ENCODE measurements around the gene CDH13.

Gene CDH13

DNA sequence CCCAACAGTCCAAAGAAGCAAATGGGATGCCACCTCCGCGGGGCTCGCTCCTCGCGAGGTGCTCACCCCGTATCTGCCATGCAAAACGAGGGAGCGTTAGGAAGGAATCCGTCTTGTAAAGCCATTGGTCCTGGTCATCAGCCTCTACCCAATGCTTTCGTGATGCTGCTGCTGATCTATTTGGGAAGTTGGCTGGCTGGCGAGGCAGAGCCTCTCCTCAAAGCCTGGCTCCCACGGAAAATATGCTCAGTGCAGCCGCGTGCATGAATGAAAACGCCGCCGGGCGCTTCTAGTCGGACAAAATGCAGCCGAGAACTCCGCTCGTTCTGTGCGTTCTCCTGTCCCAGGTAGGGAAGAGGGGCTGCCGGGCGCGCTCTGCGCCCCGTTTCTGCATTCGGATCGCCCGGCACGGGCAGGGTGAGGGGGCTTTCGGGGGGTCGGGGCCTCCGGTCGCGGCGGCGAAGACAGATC, at the start of gene CDH13:
TSS of gene CDH13 (plus strand) at position 179 of the 471 bp plus-strand sequence.
- DNase-seq = no peak

DNA sequence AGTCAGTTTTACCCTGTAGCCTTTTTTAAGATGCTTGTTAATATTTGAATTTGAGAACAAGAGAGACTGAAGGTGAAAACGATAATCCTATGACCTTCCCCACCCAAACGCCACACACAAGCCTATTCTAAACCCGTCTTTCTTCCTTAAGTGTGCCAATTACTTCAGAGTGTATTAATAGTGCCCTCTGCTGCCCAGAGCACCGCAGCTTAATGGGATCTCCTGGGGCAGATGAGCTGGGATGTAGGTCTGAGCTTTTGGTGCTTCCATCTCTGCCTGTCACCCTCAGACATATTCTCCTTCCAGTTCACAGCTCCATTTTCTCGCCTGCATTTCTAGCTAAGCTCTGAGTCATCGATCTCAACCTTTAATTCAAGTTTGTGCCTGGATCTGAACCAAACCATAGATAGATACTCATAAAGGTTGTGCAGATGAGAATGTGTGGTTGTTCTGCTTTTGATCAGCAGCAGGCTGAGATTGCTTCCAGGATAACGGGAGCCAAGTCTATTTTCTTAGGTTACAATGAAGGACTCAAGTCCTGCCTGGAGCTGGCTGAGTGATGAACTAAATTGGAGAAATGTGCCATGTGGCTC, 46.4 kb upstream of the CDH13 start:
- peak; percentile 4 for DNase-seq

DNA sequence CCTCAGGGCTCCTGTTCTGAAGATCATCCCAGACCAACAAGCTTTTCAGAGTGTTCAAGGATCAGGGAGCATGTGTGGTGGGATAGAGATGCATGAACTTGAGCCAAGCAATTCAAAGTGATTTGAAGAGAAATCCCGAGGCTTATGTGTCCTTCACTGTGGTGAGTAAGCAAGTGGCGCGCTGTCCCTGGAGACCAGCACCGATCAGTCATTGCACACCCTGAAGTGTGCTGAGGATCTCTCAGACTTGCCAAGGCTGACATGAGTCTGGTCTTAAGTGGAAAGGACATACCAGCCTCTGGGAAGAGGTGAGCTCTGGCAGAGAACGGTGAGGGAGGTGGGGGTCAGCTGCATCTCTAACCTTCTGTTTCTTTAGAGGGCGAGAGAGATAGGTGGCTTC, 43.8 kb upstream of the CDH13 start:
- no peak for DNase-seq

DNA sequence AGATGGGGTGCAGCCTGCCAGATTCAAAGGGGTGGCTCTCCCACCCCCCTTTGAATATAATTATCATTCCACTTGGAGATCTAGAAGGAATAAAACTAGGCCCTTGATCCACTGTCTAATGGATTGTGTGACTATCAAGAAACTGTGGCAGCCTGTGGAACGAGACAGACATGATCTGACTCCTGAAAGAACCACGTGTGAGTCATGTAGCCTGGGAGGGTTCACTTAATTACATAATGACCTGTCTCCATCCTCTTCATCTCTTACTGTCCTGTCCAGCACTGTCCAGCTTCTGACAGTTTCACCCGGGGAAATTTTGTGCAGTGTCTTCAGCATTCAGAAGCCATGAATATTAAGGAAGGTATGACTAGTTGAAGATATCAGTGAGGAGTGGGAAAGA, 43.3 kb upstream of the CDH13 start:
- DNase-seq = no peak

DNA sequence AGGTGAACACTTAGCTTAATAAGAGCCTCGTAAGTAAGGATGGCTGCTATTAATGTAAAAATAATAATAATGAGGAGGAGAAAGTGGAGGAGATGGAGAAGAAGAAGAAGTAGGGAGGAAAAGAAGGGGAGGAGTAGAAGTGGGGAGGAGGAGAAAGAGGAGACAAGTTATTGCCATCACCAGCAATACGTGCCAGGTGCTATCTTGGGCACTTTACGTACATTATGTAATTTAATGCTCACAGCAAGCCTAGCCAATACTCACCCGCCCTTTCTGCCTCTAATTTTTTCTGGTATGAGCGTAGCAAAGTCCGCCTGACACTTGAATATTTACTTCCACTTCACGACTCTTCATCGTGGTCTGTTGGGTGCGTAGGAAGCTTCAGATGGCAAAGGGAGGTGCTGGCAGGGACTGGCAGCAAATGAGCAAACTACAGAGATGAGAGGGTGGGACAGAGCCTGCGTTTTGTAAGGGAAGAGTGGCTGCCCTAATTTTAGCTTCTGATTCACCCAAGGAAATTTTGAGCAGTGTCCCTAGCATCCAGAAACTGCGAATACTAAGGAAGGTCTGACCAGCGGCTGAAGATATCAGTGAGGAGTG, 42.1 kb upstream of the CDH13 start:
- DNase-seq = no peak

DNA sequence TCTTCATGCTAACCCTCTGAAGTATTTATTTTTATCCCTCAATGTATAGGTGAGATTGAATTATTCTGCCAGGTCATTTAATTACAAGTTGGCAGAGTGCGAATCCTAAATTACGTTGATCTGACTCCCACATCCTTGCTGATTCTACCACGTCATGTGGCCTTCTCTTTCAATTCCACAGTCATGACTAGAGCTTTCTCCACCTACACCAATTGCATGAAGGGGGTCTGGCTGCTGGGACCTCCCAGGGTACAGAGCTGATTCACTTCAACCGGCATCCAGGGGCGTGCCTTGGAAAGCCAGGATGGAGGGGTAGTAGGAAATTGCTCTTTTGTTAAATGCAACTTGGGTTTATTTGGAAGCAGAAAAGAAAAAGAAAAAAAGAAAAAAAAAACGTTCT, 41.1 kb upstream of the CDH13 start:
- no peak for DNase-seq

DNA sequence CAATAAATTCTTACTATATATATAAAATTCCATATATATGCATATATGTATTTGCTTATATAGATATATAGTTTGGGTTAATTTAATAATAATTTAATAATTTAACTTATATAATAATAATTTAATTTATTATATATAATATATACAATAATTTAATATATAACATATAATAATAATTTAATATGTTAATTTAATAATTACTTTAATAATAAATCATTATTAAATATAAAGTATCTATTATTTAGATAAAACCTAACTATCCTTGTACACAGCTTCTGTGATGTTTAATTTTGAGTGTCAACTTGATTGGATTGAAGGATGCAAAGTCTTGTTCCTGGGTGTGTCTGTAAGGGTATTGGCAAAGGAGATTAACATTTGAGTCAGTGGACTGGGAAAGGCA, 40.6 kb upstream of the CDH13 start:
- no peak for DNase-seq

DNA sequence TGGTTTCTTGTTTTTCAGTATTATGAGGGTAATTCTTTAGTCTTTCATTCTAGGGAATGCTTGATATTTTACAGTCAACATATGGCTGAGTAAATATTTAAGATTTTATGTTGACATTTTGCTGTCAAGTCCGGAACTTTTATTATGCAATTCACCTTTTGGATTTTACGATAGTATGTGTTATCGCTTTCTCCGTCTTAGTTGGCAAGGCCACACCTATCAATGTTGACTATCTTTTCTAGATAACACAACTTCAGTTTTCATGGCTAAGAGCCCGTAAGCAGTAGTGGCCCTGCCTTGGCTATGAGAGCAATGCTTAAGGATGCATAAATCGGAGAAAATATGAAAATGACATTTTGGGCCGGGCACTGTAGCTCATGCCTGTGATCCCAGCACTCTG, 39.5 kb upstream of the CDH13 start:
- no peak for DNase-seq

DNA sequence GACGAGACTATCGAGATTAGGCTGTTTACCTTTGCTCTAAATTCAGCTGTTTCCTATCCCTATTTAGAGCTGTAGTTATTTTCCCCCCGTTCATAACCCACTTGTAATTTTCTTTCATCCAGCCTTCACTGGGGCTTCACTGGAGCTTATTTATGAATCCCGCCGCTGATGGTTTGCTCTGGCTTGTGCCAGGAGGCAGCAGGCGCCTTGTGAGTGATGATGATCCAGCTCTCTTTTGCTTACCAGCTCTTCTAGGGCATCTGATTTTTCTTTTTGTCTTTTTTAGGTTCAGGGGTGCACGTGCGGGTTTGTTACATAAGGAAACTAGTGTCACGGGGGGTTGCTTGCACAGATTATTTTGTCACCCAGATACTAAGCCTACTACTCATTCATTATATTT, 37.4 kb upstream of the CDH13 start:
- no peak for DNase-seq

DNA sequence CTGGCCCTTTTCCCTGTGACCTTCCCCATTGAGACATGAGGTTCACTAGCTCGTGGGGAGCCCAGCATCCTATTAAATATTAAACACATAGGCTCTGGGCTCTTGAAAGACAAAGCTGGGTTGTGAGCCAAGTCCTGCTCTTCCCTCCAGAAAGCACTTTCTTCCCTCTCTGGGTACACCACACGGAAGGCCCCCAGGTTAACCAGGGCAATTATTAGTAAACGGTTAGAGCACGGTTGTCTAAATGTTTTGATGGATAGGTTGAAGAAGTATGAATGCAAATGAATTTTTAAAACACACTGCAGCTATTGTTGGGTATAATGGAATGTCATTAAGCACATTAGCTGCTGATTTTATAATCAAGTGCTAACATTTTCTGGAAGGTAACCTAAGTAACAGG, 32.7 kb upstream of the CDH13 start:
- peak; percentile 7 for DNase-seq

DNA sequence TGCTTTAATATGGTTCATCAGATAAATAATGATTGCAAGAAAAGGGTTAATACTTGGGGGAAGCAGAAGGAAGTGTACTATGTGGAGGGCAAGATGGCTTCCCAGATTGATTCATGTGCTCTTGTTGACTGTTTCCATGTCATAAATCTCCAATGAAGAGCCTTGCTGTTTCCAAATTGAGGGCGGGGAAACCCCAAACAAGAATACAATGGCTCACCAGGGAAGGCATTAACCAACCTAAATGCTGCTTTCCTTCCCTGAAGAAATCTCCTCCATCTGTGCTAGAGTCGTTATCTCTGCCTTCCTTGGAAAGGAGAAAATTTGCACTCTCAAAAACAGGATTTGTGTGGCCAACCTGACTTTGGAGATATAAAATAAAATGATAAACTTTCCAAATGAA, 28.0 kb upstream of the CDH13 start:
- no peak for DNase-seq

DNA sequence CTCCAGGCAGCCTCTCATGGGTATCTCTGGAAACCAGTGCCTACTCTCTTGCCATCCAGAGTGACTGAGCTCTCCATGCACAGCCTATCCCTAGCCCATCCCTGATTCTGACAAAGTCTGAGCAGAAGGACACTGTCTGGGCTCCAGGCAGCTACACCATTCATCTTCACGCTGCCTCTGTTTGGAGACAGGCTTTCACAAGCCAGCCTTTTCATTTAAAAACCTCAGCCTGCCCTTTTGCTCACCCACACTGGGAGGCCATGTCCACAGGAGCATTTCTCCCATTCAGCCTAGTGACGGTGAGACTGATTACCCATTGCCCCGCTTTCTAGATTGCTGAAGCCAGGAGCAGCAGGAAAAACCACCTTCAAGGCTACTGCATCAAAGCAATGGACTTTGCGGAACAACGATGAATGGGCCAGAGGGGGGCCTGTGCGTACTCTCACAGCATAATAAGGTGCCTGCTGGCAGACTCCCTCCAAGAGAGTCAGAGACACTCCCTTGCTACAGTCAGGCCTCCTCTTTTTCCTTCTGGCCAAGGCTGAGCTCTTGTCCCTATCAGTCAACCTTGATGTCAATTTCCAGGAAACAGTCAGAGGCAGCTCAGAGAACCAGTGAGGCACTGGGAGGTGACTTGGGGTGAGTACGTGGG, 24.7 kb upstream of the CDH13 start:
- DNase-seq = no peak

DNA sequence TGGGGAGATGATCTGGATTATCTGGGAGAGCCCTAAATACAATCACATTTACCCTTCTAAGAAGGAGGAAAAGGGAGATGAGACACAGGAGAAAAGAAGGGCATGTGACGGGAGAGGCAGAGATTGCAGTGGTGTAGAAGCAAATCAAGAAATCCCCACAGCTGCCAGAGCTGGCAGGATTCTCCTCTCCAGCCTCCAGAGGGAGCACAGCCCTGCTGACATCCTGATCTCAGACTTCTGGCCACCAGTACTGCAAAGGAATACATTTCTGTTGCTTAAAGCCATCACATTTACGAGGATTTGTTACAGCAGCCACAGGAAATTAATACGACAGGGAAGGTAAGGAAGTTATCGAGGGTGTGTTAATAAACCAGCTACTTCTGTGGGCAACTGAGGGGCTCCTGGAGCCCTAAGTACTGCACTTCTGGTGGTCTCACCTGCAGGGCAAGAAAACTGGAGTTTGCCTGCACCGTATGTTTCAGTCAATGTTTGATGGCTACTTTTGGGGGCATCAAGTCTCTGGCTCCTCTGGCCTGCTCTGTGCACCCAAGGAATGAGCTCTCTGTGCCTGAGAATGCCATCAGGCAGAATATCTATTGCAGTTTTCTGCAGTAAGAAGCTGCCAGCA, 22.9 kb upstream of the CDH13 start:
- no peak for DNase-seq

DNA sequence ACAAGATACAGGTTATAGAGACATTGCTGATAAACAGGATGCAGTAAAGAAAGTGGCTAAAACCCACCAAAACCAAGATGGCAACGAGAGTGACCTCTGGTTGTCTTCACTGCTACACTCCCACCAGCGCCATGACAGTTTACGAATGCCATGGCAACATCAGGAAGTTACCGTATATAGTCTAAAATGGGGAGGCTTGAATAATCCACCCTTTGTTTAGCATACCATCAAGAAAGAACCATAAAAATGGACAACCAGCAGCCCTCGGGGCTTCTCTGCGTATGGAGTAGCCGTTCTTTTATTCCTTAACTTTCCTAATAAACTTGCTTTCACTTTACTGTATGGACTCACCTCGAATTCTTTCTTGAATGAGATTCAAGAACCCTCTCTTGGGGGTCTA, 21.7 kb upstream of the CDH13 start:
- no peak for DNase-seq

DNA sequence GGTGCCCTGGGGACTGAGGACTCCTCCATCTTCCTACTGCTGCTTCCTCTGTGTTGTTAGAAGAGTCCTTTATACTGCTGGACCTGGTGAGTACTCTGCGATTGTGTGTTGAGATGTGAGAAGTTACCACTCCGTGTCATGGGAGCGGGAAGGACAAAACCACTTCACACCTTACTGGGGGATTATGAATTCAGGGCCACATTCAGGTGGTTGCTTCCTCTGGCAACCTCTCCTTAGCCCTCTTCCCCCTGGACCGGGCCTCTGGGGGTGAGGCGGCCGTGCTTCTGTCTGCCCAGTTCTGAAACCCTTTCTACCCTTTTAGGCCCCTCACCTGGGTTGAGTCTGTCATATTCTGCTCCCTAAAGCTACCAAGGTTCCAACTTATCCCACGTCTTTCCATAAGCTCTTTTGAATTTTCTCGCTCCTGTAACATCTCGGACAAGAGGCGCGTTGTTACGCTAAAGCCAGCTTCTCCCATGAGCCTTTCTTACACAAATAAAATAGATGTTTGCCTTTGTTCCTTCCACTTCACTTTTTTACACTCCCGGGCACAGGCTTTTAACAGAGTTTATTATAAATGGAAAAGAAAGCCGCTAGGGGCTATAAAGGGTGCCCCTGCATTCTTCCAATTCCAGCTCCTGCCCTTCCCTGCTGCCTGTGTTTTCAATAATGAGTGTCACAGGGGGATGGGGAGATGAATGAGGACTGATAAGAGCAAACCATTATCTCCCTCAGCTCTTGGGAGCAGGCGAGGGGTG, 20.7 kb upstream of the CDH13 start:
- DNase-seq = no peak

DNA sequence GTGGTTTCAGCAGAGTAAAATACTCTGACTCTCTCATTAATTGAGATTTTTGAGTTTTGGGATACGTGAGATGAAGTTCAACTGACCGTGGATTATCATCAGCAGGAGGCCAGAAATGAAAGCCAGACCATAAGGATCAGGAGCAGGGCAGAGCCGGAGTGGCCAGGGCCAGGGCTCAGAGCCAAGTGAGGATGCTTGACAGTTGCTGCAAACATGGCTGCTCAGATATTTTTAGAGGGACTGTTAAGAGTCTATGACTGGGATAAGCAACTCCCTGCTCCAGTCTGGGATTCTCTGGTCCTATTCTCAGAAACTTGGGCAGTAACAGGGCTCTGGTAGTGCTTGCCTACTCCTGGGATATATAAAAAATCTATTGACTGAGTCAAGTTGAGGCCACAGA, 17.6 kb upstream of the CDH13 start:
- no peak for DNase-seq

DNA sequence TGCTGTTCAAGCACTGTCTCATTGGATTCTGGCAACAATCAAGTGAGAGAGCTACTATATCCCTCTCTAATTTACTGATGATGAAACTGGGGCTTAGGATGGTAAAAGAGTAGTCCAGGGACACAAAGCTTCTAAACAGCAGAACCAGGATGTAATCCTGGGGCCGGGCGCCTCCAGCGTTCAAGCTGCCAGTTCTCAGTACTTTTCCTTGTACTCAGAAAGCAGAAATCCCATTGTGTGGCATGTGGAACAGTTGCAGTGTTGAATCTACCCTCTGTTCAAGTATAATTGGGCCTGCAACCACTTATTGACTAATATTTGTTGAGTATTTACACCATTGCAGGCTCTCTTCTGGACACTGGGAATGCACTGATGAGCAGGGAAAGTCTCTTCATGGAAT, 14.5 kb upstream of the CDH13 start:
- no peak for DNase-seq

DNA sequence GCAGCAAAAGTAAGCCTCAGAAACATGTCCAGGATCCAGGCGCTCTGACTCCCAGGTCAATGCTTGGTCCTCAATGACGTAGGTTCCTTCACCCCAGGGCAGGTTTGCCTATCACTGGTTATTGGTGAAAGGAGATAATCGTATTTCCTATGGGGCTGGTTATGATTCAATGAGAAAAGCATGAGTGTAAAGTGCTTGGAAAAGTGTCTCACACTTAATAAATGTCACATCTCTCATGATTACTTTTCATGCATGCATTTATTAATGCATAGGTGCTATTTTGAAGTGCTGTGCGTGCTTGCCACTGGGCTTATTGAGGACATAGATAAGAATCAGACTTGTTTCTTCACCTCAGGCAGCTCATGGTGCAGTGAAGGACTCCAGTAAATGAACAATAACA, 10.4 kb upstream of the CDH13 start:
- no peak for DNase-seq

DNA sequence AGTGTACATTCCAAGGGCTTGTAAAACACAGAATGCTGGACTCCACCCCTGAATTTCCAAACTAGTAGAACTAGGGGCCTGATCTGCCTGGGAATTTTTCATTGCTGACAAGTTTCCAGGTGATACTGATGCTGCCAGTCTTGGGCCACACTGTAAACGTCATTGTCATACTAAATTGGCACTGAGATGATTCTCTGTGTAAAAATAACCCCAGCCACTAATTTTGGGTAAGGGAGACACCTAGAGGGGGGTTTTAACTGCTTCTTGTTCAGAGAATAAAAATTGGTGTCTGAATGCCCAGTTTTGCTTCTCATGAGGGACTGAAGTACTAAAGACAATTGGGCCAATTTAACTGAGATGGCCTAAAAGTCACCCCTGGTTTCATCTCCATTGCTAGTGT, 5.0 kb upstream of the CDH13 start:
- no peak for DNase-seq

DNA sequence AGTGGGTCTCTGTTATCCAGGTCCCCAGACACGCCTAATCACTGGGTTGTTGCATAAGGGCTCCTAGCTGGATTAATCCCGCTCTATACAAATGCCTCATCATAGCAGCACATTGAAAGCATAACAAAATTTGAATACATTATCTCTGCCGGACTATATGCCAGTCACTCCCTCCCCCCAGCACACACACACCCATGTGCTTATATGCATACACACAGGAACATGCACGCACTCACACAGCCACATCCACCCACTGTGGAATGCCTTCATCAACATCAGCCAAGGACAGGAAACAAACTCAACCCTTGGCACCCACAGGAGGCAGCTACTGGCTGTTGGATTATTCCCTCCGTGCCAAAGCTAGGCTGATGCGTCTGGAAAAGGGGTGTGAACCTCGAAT, 3.5 kb upstream of the CDH13 start:
- DNase-seq = no peak

DNA sequence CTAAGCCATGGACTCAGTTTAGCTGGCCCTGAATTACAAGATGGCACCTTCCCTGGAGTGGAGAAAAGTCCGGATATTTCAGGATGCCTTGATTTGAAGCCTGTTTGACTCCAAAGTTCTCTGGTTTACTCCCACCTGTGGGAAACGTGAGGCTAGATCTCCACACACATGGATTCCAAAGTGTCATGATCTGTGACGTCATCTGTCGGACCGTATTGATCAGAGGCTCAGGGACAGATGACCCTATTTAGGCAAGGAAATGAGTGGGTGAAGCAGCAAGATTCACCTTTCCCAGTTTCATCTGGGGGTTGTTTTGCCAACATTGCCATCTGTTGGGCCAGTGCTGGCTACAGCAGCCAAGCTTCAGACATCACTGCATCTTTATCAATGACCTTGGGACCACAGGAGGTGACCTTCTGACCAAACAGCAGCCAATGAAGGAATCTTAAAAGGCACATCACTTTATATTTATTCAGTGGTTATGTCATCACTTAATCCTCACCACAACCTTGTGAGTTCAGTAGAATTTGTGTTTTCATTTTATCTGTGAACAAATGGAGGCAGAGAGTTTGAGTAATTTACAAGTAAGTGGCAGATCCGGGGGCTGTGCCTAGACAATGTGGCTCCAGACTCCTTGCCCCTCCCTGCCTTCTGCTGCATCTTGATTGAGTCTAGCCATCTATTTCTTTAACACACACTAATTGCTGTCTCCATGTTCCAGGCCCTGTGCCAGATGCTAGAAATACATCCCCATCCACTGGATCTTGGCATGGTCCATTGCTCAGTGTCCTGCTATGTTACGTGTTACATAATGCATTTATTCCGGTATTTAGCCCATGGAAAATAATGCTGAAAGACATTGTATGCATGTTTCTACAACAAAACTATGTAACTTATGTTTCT, 1.5 kb upstream of the CDH13 start:
- DNase-seq = no peak

DNA sequence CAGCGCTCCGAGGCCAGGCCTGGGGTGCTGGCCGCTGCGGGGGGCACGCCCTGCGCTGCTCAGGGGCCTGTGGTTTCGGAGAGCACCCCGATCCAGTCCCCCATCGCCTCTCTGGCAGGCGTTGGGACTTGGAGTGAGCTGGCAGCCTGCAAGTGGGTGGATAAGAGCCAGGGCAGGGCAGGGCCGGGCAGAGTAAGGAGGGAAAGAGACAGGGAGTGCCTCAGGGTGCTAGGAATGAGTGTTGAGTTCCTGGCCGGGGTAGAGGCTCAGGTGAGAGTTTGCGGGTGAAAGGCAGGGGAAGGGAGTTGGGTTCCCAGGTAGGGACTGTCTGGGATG, 1.3 kb downstream of the CDH13 start:
- DNase-seq = no peak

DNA sequence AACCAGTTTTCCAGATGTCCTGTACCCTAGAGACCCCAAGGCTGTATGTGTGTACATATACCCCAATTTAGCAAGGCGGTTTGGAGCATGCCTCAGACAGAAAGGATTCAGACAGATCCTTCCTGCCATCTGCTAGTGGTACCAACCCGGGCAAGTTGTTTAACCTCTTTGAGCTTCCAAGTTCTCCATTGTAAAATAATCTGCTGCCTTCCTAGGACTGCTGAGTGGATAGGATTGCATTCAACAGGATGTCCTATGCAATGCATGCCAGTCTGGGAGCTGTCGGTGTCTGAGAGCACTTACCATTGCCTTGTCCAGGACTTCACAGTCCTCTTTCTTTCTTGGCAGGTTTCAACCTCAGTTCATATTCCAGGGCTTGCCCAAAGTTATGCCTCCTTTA, 1.9 kb downstream of the CDH13 start:
- no peak for DNase-seq
